Activated CD4-positive, alpha-beta T cell treated with anti-CD3 and anti-CD28 coated beads, Interleukin-2, amount 50 U/mL, for 1 hour (primary cell): ENCODE measurements around the gene AGO3.
"Not testable (repeated sequence)": the region's sequence is repeated elsewhere in the genome, so short reads cannot be mapped to it uniquely, and the experiment has no call there.

ENCODE experiments used
- DNase-seq: peaks from one replicate; pipeline ENCODE4 v3.0.0-alpha.2; 2020

AGO3 gene

DNA sequence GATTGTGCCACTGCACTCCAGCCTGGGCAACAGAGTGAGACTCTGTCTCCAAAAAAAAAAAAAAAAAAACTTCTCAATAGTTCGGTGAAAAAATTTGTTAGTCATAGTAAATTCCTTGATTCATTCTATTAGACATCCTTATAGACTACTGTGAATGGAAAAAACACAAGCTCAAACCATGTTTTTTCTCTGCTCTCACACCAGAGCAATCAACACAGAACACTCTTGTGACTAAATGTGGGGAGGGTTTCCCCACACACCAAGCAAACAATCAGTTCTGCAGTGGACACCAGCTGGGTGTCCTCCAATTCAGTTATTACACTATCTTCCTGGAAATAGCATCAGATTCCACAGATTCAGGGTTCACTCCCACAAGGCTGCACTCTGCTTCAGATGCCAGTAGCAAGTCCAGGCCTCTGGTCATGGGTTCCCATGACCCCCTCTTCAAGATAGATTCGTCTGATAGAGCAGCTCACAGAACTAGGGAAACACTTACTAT is 83.9 kb downstream of the AGO3 start:
- no peak for DNase-seq

DNA sequence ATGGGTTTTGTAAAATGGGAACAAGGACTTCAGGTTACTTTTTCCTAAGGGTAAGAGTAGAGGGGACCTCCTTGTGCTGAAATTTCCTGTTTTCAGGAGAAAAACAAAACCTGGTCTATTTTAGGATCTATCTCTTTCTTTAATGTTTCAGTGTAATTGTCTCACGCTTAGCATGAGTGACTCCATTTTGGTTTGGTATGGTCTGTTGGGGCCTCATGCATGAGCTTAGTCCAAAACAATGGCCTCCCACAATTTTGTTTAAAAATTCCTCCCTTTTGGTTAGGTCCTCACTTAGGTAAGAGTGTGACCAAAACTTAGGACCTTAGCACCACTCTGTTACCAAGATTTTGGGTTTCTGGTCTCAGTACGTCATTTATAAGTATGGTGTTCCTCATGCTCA is 85.8 kb downstream of the AGO3 start:
- no peak for DNase-seq

DNA sequence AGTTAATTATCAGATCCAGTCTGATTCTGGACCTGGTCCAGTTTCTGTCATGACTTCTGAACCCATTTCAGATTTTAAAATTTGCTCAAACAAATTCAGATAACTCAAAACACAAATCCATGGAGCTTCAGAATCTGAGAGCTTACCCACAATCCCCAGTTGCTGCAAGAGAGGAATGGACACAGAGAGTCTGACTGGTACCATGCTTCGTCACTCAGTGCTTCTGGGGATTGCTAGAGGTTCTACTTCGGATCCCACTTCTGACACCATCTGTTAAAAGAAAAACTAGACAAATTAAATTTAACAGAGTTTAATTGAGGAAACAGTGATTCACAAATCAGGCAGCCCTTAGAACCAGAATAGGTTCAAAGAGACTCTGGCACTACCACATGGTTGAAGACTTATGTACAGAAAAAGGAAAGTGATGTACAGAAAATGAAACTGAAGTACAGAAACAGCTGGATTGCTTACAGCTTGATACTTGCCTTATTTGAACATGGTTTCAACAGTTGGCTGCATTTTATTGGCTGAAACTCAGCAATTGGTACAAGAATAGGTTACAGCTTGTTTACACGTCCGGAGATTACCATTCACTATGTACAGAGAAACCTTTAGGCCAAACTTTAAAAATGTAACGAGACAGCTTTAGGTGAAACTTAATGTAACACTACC is 92.3 kb downstream of the AGO3 start:
- DNase-seq = no peak

DNA sequence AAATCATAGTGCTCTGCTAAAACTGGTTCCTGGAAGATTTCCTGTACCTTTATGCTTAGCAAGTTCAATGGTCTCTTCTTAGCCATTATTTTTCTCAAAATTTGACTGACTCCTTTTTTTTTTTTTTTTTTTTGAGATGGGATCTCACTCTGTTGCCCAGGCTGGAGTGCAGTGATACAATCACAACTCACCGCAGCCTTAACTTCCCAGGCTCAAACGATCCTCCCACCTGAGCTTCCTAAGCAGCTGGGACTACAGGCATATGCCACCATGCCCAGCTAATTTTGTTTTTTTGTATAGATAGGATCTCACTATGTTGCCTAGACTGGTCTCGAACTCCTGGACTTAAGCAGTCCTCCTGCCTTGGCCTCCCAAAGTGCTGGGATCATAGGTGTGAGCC is 93.1 kb downstream of the AGO3 start:
- DNase-seq = not testable (repeated sequence)

DNA sequence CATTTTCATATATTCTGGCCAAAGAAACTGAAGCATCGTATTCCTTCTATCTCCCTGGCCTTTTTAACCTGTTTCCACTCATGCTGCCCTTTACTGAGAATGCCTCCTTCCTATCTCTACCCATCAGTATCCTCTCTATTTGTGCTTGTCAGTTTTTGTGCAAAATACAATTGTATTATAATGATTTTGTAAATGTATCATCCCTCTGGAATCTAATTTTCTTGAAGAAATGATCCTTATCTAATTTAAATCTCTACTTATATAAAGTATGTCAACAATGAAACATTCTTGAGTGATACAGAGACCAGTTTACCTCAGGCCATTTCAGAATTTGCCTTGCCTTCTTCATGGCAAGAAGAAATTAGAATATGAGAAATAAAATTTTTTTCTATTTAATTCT is 93.9 kb downstream of the AGO3 start:
- no peak for DNase-seq

DNA sequence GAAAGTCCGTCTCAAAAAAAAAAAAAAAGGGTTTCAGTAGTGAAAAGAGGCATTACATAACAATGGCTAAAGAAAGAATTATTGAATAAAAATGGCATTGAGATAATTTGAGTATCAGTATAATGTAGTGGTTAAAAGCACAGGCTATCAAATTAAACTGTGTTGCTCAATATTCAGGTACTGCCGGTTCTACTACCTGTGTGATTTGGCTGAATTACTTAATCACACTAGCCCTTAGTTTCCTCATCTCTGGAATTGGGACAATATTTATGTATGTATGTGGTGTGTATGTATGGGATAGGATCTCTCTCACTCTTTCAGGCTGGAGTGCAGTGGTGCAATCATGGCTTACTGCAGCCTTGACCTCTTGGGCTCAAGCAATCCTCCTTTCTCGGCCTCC is 96.9 kb downstream of the AGO3 start:
- DNase-seq = no peak

DNA sequence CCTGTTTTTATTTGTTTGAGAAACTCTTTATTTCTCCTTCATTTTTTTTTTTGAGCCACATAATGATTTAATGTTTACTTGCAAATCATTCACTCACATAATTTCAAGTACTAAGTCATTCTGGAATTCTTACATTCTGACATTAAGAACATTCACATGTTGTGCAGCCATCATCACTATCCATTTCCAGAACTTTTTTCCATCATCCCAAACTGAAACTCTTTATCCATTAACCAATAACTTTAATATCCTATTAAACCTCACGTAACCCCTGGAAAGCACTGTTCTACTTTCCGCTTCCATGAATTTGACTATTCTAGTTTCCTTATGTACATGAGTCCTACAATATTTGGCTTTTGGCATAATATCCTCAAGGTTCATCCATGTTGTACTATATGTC is 100.5 kb downstream of the AGO3 start:
- no peak for DNase-seq

DNA sequence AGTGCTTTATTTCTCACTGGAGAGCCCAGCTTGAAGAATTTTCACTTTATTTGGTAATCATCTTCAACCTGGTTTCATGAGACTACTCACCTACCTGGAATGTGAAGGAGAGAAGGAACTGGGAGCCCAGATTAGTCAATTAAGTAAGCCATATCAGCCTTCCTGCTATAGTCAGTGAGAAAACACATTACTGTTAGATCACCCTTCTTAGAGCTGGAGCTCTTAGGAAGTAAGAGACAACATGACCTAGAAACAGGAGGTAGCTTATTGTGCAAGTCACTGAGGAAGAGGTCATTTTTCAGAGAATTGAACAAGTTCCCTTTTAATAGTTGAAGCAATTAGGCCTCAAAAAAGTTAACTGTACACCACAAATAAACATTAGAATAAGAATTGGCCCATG is 103.8 kb downstream of the AGO3 start:
- DNase-seq = no peak

DNA sequence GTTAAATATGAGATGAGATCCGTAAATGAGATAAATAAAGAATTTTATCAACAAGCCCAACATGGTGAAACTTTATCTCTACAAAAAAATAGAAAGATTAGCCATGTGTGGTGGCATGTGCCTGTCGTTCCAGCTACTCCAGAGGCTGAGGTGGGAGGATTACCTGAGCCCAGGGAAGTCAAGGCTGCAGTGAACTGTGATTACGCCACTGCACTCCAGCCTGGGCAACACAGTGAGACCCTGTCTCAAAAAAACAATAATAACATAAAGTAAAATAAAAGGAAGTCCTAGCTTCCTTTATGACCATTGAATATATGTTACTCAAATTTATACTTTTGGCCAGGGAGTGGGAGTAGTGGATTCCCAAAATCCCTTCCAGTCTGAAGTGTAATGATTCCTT is 104.2 kb downstream of the AGO3 start:
- DNase-seq = no peak

DNA sequence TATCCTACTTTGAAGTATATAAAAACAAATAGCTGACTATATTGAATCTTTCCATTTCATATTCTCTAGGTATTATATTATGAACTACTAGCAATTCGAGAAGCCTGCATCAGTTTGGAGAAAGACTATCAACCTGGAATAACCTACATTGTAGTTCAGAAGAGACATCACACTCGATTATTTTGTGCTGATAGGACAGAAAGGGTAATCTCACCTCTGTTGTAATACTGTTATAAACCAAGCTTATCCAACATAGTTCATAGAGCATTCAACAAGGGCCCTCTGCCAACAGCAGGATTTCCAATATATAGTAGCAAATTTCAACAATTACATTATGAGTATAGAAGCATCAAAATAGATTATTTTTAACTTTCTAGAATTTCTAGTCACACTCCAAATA is 109.3 kb downstream of the AGO3 start:
- DNase-seq = no peak

DNA sequence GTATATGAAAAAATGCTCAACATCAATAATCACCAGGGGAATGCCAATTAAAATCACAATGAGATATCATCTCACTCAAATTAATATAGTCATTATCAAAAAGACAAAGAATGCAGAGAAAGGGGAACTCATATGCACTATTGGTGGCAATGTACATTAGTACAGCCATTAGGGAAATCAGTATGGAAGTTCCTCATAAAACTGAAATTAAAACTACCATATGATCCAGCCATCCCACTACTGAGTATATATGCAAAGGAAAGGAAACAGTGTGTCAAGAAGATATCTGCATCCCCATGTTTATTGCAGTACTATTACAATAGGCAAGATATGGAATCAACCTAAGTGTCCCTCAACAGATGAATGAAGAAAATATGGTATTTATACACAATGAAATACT is 120.9 kb downstream of the AGO3 start:
- DNase-seq = no peak

DNA sequence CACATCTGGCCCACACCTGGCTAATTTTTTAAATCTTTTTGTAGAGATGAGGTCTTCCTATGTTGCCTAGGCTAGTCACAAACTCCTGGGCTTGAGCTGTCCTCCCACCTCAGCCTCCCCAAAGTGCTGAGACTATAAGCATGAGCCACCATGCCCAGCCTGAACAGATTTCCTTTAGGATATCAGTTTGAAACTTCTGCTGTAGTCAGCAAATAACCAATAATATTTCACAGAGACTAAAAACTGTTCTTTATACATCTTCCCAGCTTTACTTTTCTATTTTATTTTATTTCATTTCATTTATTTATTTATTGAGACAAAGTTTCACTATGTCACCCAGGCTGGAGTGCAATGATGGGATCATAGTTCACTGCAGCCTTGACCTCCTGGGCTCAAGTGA is 123.1 kb downstream of the AGO3 start:
- DNase-seq = no peak

DNA sequence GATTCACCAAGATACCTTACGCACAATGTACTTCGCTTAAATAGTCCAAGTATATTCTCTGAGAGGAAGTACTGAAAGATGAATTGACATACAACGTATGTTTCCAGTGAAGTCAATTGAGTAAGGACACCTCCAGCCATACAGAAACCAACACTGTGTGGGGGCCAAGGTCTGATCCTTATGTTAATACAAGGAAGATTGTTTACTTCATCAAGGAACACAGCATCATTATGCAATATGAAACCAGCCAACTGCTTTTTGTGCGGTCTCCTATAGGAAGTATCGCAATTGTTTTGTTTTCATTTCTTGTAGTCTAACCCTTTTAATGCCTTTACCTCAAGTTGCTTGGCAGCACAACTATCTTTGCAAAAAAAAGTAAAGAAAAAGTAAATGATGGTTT is 124.8 kb downstream of the AGO3 start:
- DNase-seq = no peak

DNA sequence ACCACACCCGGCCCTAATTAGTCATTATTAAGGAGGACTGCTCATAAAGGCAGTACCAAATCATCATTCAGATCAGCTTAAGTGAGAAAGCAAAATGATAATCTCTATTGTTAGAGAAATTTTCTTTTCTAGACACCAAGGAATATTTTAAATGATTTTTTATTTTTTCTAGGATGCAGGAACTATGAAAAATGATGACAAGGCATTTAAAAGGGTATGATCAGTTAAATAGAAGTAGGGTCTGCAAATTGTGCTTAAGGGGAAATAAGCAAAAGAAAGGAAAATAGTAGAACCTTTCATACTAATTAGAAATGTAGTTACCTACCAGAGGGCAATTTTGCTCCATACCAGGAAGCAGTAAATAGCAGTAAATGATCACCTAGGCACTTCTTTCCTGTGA is 131.4 kb downstream of the AGO3 start:
- DNase-seq = no peak

DNA sequence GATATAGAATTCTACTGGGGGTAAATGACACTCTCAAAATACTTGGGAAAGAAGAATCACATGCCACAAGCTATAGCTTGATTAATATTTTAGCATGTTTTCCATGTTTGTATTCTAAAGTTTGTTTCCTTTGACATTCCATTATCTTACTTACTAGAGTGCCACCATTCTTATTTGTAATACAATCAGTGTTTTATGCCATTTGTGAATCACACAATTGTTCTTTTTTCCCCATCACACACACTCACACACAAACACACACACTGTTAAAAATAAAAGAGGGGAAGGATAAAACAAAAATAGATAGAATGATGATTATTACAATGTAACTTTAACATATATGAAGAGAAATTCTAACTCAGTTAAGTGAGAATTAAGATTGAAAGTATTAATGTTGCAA is 137.0 kb downstream of the AGO3 start:
- no peak for DNase-seq

DNA sequence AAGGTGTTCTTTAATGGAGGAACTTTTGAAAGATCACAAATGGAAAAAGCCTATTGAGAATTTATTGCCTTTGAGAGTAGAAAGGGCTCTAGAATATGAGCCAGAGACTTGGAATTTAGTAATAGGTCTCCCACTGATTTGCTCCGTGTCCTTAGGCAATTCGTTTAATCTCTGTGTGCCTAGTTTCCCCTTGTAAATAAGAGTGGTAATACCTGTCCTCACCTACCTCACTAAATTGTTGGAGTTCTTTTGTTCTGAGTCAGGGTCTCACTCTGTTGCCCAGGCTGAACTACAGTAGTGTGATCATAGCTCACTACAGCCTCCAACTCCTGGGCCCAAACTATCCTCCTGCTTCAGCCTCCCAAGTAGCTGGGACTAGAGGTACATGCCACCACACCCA is 138.0 kb downstream of the AGO3 start:
- no peak for DNase-seq

DNA sequence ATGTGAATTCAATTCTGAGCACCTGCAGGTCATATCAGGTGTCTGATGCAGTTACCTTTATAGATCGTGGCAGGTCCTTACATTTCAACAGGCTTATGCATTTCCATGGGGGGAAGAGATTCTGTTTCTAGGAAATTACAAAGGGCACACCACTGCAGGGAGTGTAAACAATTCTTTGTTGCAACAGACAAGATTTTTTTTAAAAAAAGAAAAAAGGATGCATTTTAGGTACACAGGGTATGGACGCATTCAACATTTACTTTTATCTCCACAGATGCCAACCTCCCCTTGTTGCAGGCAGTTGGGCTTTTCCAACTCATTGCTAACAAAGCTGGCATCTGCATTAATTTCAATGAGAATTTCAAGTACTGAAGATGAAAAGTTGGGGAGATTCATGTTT is 139.4 kb downstream of the AGO3 start:
- DNase-seq = no peak

DNA sequence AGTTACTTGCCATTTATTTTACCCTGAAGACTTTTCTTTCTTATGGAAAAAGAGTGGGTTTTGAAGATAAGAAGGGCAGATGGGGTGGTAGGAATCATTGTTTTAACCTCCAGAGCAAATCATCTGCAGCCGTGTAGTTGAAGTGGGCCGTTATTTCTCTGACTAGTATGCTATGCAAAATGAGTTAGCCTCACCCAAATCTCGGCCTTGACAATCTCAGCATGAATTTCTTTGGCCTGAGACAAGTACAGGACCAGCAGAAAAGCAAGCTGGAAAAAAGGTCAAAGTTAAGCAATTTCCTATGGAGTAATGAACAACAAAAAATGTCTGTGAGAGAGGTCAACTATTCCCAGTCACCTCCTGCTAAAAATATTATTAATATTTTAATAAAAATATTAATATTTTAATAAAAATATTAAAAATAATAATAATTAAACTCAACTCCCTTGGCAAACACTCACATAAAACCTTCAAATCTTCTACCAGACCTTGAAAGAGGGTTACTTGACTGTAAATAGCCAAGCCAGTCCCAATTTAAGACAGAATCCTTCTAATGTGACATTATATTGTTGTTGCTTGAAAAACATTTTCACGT is 146.2 kb downstream of the AGO3 start:
- no peak for DNase-seq

DNA sequence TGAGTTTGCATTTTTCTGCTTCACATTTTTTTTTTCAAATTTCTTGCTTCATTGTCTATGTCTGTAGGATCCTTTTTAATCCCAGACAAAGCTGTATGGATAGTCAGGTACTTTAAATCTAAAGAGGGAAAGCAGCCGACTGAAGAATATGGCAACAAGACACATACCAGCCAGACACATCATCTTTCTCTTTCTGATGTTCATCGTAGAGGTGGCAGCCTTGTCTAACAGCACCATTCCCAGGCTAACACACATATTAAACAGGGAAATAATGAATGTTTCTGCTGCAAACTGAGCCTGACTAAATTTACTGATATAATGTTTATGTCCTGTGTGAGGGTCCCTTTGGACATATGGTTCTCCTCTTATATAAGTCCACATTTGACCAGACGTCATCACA is 149.3 kb downstream of the AGO3 start:
- no peak for DNase-seq

DNA sequence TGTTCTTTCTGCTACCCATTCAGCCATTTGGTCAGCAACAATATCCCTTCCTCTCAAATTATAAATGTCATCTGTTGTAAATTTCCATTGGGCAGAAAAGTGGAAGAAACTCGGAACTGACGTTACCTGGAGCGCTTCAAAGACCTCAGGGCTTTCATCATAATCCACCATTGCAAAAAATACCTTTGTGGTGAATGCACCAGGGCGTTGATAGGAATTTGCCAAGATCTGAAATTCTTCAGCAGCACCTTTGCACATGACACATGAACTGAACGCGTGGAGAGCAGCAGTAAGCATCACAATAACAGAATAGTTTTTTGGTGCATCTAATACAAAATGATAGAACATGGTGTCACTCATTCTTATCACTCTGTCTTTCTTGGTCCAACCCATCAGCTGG is 149.9 kb downstream of the AGO3 start:
- DNase-seq = no peak

DNA sequence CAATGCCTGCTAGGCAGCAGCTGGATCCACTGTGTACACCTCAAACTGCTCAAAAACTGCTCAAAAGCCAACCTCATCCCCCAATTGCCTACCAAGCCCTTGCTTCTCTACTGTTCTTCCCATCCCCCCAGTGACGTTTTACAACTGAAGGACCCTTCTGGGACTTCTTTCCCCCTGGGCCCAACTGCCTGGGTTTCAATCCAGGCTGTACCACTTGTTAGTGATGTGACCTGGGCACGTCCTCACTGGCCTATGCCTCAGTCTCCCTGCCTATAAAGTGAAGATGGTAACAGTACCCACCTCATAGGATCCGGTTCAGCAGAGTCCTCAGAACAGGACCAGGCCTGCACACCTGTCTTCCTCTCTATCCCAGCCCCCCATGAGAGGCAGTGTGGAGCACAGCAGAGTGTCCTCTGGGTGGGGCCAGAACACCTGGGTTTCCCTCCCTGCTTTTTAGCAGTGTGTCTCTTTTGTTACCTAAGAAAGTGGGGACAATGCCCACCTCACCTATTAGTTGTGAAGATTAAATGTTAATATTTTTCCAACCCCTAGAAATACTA is 151.1 kb downstream of the AGO3 start:
- DNase-seq = no peak

DNA sequence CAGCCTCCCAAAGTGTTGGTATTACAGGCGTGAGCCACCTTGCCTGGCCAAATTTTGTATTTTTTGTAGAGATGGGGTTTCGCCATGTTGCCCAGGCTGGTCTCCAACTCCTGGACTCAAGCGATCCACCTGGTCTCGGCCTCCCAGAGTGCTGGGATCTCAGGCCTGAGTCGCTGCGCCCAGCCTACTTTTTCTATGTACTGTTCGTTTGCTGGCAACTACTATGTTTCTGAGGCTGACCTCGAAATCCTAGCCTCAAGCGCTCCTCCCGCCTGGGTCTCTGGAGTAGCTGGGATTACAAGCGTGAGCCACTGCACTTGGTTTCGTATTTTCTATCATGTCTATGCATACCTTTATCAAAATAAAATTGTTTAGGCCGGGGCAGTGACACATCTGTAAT is 152.3 kb downstream of the AGO3 start:
- DNase-seq = no peak

DNA sequence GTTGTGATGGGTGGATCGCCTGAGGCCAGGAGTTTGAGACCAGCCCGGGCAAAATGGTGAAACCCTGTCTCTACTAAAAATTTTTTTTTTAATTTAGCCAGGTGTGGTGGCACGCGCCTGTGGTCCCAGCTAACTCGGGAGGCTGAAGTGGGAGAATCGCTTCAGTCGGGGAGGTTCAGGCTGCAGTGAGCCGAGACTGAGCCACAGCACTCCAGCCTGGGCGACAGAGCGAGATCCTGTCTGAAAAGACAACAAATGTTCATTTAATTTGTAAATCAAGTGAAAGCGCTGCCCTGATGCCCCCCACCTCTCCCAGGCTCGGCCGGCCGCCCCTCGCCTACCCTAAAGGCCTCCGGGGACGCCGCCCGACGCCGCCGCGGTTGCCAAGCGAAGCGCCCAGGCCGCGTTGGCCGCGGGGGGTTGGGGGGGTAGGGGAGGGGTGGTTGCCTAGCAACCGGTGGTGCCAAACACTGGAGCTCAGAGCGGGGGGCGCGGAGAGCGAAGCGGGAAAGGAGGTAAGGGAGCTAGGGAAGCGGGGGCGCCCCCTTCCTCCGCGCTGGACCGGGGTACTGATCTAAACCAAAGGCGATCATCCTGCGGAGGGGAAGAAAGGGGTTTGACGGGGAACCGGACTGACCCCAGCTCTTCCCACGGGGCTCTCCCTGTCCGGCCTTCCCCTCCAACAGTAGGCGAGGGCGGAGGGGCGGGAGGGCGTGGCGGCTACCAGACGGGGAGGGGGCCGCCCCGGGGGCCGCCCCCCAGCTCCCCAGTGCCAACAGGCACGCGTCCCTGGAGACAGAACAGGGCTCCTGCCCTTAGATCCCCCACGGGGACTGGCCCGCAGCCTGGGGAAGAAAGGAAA is 153.0 kb downstream of the AGO3 start, which contains the start of gene TEKT2:
Gene TEKT2 (plus strand): TSS at position 460 of the 862 bp plus-strand sequence. CDS start 828 bp downstream, outside the sequence.
- DNase-seq = no peak
